ENCODE data around the gene ATOH8. TPM values are rescaled to one million over a fixed set of nuclear protein-coding genes. Genes with fewer than 3 reads are reported as not detected.

ATOH8 gene
- total RNA-seq, 5 donors from 2014 or later (not counting 1 experiment from before 2014, with no cell fraction given): 0.20 TPM; not detected in 4

DNA sequence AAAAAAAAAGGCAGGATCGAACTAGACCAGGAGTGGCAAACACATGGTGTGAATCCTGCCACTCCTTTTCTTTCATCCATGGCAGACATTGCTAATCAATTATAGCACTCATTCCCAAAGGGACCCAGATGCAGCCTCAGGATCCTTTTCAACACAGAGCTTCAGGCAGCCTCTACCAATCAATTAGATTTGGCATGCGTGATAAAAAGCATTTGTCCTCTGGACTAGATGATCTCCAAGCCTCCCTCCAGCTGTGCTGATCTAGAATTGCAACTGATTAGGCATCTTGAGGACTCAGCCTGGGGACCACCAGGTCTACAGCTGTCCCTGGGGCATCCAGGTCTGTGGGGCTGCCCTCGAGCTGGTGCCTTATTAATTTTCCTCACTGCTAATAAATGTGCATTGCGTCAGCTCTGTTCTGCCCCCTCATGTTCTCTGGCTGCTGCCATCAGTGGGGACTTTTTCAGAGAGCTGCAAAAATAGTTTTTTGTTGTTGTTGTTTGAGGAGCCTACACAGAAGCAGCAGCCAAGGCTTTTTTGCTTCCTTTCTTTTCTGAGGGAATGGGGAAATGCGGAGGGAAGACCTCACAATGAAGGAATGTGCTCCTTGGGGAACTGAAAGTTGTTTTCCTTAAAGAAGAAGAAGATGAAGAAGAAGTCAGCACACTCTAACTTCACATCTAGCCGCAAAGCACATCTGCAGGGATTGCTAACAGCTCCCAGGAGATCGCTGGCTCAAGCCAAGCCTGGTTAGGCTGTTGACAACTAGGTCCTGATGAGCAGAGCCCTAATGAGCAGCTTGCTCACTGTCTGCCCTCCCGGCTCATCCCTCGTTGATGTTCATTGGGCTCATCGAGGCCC lies 8.8 kb upstream of the ATOH8 start:
- Mint-ChIP-seq H3K27ac (no peak overlapping the region), H3K4me1 (peaks cover 0 to 16% (median 0%) of the 10 kb centered on the region in 3 donors), H3K9me3 (no peaks in the 10 kb centered on the region), H3K36me3 (no peaks in the 10 kb centered on the region), H3K27me3 (peaks cover 48 to 63% of the 10 kb centered on the region in 2 donors), H3K4me3 (no peak overlapping the region)
- no peak overlapping the region for H3K27ac ChIP-seq (ENCODE audit: low read length)
- DNase-seq: no peak
- no peaks in the 10 kb centered on the region for H3K36me3 ChIP-seq (ENCODE audit: control insufficient read depth in 2 of 2, extremely low read depth in 1 of 2, insufficient read depth in 1 of 2, low read length in 1 of 2)
- CTCF ChIA-PET: interaction anchor here (0.6 kb wide), 2 partner anchors 50 to 55 kb away, joined by 3 read pairs; no protein-coding TSS in a partner anchor
- H3K4me1 ChIP-seq (ENCODE audit: control insufficient read depth in 1 of 2, extremely low read depth in 1 of 2, insufficient read depth in 2 of 2, low read length in 2 of 2): no peaks in the 10 kb centered on the region
- ATAC-seq (replicated peaks in 1 of 4): no peak
- POLR2A ChIA-PET: interaction anchor here in 1 of 2 donors (0.6 kb wide), 1 partner anchor 13 kb away, joined by 6 read pairs; no protein-coding TSS in a partner anchor
- peaks cover 0 to 72% of the 10 kb centered on the region in 2 experiments for H3K27me3 ChIP-seq (replicated peaks in 1 of 2; ENCODE audit: control insufficient read depth in 2 of 2, extremely low read depth in 1 of 2, insufficient read depth in 2 of 2, low read length in 1 of 2)
- no peaks in the 10 kb centered on the region for H3K9me3 ChIP-seq
- no peak overlapping the region for H3K4me3 ChIP-seq (ENCODE audit: control insufficient read depth in 1 of 2, extremely low read depth in 1 of 2, low read length in 1 of 2)
- WGBS (ENCODE audit: insufficient coverage): 68% methylated on average over 7 of the region's 10 CpGs

DNA sequence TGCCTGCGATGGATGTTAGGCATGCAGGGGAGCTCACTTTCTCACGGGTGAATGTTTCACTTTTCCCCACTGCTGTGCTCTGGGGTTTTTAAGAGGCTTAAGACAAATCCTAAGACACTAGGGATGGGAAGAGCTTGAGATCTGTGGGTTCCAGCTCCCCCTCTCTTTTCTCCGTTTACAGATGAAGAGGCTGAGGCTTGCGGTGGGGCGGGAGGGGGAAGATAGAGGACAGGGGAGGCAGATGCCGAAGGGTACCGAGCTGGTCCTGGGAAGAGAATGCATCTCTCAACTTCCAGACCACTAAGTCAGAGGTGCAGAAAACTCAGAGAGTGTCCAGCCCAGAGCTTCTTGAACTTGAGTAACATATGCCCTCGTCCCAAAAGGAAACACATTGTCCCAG lies 8.2 kb upstream of the ATOH8 start:
- no peak overlapping the region for H3K27ac Mint-ChIP-seq
- peaks cover 0 to 16% (median 0%) of the 10 kb centered on the region in 3 donors for H3K4me1 Mint-ChIP-seq
- no peak overlapping the region for H3K4me3 Mint-ChIP-seq
- Histone ChIP-seq H3K4me1 (ENCODE audit: control insufficient read depth in 1 of 2, extremely low read depth in 1 of 2, insufficient read depth in 2 of 2, low read length in 2 of 2) (no peaks in the 10 kb centered on the region), H3K4me3 (ENCODE audit: control insufficient read depth in 1 of 2, extremely low read depth in 1 of 2, low read length in 1 of 2) (no peak overlapping the region), H3K27me3 (replicated peaks in 1 of 2; ENCODE audit: control insufficient read depth in 2 of 2, extremely low read depth in 1 of 2, insufficient read depth in 2 of 2, low read length in 1 of 2) (peaks cover 0 to 76% of the 10 kb centered on the region in 2 experiments), H3K9me3 (no peaks in the 10 kb centered on the region), H3K27ac (ENCODE audit: low read length) (no peak overlapping the region), H3K36me3 (ENCODE audit: control insufficient read depth in 2 of 2, extremely low read depth in 1 of 2, insufficient read depth in 1 of 2, low read length in 1 of 2) (no peaks in the 10 kb centered on the region)
- ChIA-PET CTCF (interaction anchor here in 1 of 2 donors (0.6 kb wide), 1 partner anchor 51 kb away, joined by 3 read pairs; no protein-coding TSS in a partner anchor), POLR2A (no interaction called here)
- no peaks in the 10 kb centered on the region for H3K9me3 Mint-ChIP-seq
- no peak for ATAC-seq (replicated peaks in 1 of 4)
- no peak for DNase-seq
- no peaks in the 10 kb centered on the region for H3K36me3 Mint-ChIP-seq
- H3K27me3 Mint-ChIP-seq: peaks cover 54 to 69% of the 10 kb centered on the region in 2 donors
- WGBS (ENCODE audit: insufficient coverage): 100% methylated on average over 1 of the region's 8 CpGs

GRCh38 chr2:85746321-85747004 lies 7.3 kb upstream of the ATOH8 start:
- H3K27ac Mint-ChIP-seq: no peak overlapping the region
- DNase-seq: no peak
- H3K4me1 Mint-ChIP-seq: peaks cover 0 to 16% (median 0%) of the 10 kb centered on the region in 3 donors
- peaks cover under 1 to 77% of the 10 kb centered on the region in 2 experiments for H3K27me3 ChIP-seq (replicated peaks in 1 of 2; ENCODE audit: control insufficient read depth in 2 of 2, extremely low read depth in 1 of 2, insufficient read depth in 2 of 2, low read length in 1 of 2)
- H3K9me3 Mint-ChIP-seq: no peaks in the 10 kb centered on the region
- H3K4me1 ChIP-seq (ENCODE audit: control insufficient read depth in 1 of 2, extremely low read depth in 1 of 2, insufficient read depth in 2 of 2, low read length in 2 of 2): no peaks in the 10 kb centered on the region
- H3K9me3 ChIP-seq: no peaks in the 10 kb centered on the region
- H3K27ac ChIP-seq (ENCODE audit: low read length): no peak overlapping the region
- ATAC-seq (replicated peaks in 1 of 4): no peak
- H3K36me3 Mint-ChIP-seq: no peaks in the 10 kb centered on the region
- POLR2A ChIA-PET: no interaction called here
- WGBS (ENCODE audit: insufficient coverage): 55% methylated on average over 5 of the region's 8 CpGs
- H3K4me3 ChIP-seq (ENCODE audit: control insufficient read depth in 1 of 2, extremely low read depth in 1 of 2, low read length in 1 of 2): no peak overlapping the region
- CTCF ChIA-PET: no interaction called here
- H3K27me3 Mint-ChIP-seq: peaks cover 54 to 71% of the 10 kb centered on the region in 2 donors
- H3K4me3 Mint-ChIP-seq: no peak overlapping the region
- H3K36me3 ChIP-seq (ENCODE audit: control insufficient read depth in 2 of 2, extremely low read depth in 1 of 2, insufficient read depth in 1 of 2, low read length in 1 of 2): no peaks in the 10 kb centered on the region

DNA sequence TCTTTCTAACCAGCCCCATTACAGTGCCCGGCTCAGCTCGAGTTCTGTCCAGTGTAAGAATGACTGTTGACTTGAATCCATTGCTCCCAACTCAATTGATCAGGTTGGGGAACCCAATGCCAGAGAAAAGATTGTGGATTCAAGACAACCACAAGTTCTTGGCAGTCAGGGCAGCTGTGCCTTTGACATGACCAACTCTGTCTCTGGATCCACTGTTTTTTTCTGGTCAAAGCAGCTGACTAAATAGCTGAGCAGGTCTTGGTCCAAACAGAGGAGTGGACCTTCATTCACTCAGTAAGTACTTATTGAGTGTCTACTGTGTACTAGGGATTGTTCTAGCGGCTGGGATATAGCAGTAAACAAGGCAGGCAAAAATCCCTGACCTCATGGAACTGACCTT lies 6.3 kb upstream of the ATOH8 start:
- 77% methylated on average over 3 of the region's 3 CpGs for WGBS (ENCODE audit: insufficient coverage)
- DNase-seq (no peak), ATAC-seq (replicated peaks in 1 of 4) (no peak)
- Mint-ChIP-seq H3K27me3 (peaks cover 53 to 71% of the 10 kb centered on the region in 2 donors), H3K4me3 (no peak overlapping the region), H3K27ac (no peak overlapping the region), H3K36me3 (no peaks in the 10 kb centered on the region), H3K4me1 (peaks cover 0 to 12% (median 2%) of the 10 kb centered on the region in 3 donors), H3K9me3 (no peaks in the 10 kb centered on the region)
- Histone ChIP-seq H3K4me3 (ENCODE audit: control insufficient read depth in 1 of 2, extremely low read depth in 1 of 2, low read length in 1 of 2) (no peak overlapping the region), H3K36me3 (ENCODE audit: control insufficient read depth in 2 of 2, extremely low read depth in 1 of 2, insufficient read depth in 1 of 2, low read length in 1 of 2) (no peaks in the 10 kb centered on the region), H3K9me3 (no peaks in the 10 kb centered on the region), H3K4me1 (ENCODE audit: control insufficient read depth in 1 of 2, extremely low read depth in 1 of 2, insufficient read depth in 2 of 2, low read length in 2 of 2) (no peaks in the 10 kb centered on the region), H3K27ac (ENCODE audit: low read length) (no peak overlapping the region), H3K27me3 (replicated peaks in 1 of 2; ENCODE audit: control insufficient read depth in 2 of 2, extremely low read depth in 1 of 2, insufficient read depth in 2 of 2, low read length in 1 of 2) (peaks cover 2 to 78% of the 10 kb centered on the region in 2 experiments)
- POLR2A ChIA-PET: no interaction called here
- CTCF ChIA-PET: interaction anchor here in 1 of 2 donors (0.7 kb wide), 2 partner anchors 39 to 68 kb away, joined by 3 to 4 read pairs; no protein-coding TSS in a partner anchor

GRCh38 chr2:85748039-85748734 lies 5.6 kb upstream of the ATOH8 start:
- no peak overlapping the region for H3K27ac ChIP-seq (ENCODE audit: low read length)
- H3K4me1 Mint-ChIP-seq: peaks cover 2 to 7% (median 7%) of the 10 kb centered on the region in 3 donors
- ATAC-seq (replicated peaks in 1 of 4) (no peak), DNase-seq (no peak)
- peaks cover 2 to 78% of the 10 kb centered on the region in 2 experiments for H3K27me3 ChIP-seq (replicated peaks in 1 of 2; ENCODE audit: control insufficient read depth in 2 of 2, extremely low read depth in 1 of 2, insufficient read depth in 2 of 2, low read length in 1 of 2)
- H3K27me3 Mint-ChIP-seq: peaks cover 48 to 72% of the 10 kb centered on the region in 2 donors
- H3K4me3 Mint-ChIP-seq: no peak overlapping the region
- H3K4me3 ChIP-seq (ENCODE audit: control insufficient read depth in 1 of 2, extremely low read depth in 1 of 2, low read length in 1 of 2): no peak overlapping the region
- ChIA-PET POLR2A (no interaction called here), CTCF (interaction anchor here in 1 of 2 donors (1.9 kb wide), 1 partner anchor 8 kb away, joined by 8 read pairs; no protein-coding TSS in a partner anchor)
- no peak overlapping the region for H3K27ac Mint-ChIP-seq
- peaks cover 0 to 2% of the 10 kb centered on the region in 2 experiments for H3K4me1 ChIP-seq (ENCODE audit: control insufficient read depth in 1 of 2, extremely low read depth in 1 of 2, insufficient read depth in 2 of 2, low read length in 2 of 2)
- H3K36me3 Mint-ChIP-seq: no peaks in the 10 kb centered on the region
- no peaks in the 10 kb centered on the region for H3K36me3 ChIP-seq (ENCODE audit: control insufficient read depth in 2 of 2, extremely low read depth in 1 of 2, insufficient read depth in 1 of 2, low read length in 1 of 2)
- WGBS (ENCODE audit: insufficient coverage): 65% methylated on average over 7 of the region's 9 CpGs
- no peaks in the 10 kb centered on the region for H3K9me3 ChIP-seq
- no peaks in the 10 kb centered on the region for H3K9me3 Mint-ChIP-seq
